Activated naive CD8-positive, alpha-beta T cell treated with anti-CD3 and anti-CD28 coated beads, Interleukin-2, amount 50 U/mL, for 16 hours (primary cell): Measurements from ENCODE around the gene CRABP2.

Source experiments
- DNase-seq: peaks from one replicate; pipeline ENCODE4 v3.0.0-alpha.2; 2020; ENCODE audit warnings: low read depth, low spot score

The CRABP2 gene

GRCh38 chr1:156656806-156657740, 48.3 kb downstream of the CRABP2 start:
- peak; percentile 48 for DNase-seq

GRCh38 chr1:156655904-156656516, 49.4 kb downstream of the CRABP2 start:
- no peak for DNase-seq

- DNase-seq = no peak
Observed at GRCh38 chr1:156655151-156655903, 50.1 kb downstream of the CRABP2 start.

- DNase-seq = no peak
Observed at GRCh38 chr1:156654700-156655099, 50.7 kb downstream of the CRABP2 start.

GRCh38 chr1:156652992-156653355, 52.4 kb downstream of the CRABP2 start:
- no peak for DNase-seq

- DNase-seq = no peak
Observed at GRCh38 chr1:156652131-156652991, 53.0 kb downstream of the CRABP2 start.
